Activated T-helper 1 cell treated with anti-CD3 and anti-CD28 coated beads, Interleukin-12 subunit alpha, Interleukin-12 subunit beta, Interleukin-2, Interleukin-4 antibody, amounts not matched to agents 30 ng/mL and 10 ng/mL and 1 ng/mL, durations not matched to agents 14 hours and 24 hours and 36 hours (primary cell): ENCODE results near the gene ACTRT2. TPM values are rescaled to one million over a fixed set of nuclear protein-coding genes. Genes with fewer than 3 reads are reported as not detected.

Experiments used
- DNase-seq: peaks from one replicate; pipeline ENCODE4 v3.0.0; 2021; ENCODE audit warnings: low spot score
- H3K27ac Mint-ChIP-seq: one replicate; pipeline ENCODE4 v1.8.0; 2021; ENCODE audit warnings: mild to moderate bottlenecking, mixed read lengths
- H3K27me3 Mint-ChIP-seq: one replicate; pipeline ENCODE4 v1.8.0; 2022; ENCODE audit warnings: mild to moderate bottlenecking, moderate library complexity, mixed read lengths; ENCODE audit not compliant: insufficient read depth
- H3K36me3 Mint-ChIP-seq: one replicate; pipeline ENCODE4 v1.8.0; 2021; ENCODE audit warnings: low read depth, mixed read lengths
- H3K4me1 Mint-ChIP-seq: one replicate; pipeline ENCODE4 v1.8.0; 2021; ENCODE audit warnings: low read depth, mixed read lengths
- H3K4me3 Mint-ChIP-seq: one replicate; pipeline ENCODE4 v1.8.0; 2021; ENCODE audit warnings: mild to moderate bottlenecking, moderate library complexity, mixed read lengths
- H3K9me3 Mint-ChIP-seq: one replicate; pipeline ENCODE4 v1.8.0; 2021; ENCODE audit warnings: mixed read lengths
- intact Hi-C: fragments of 100-400 bp; cut with micrococcal nuclease; formaldehyde crosslinking; loops from one replicate; pipeline ENCODE4 v1.15.1; 2024
- total RNA-seq: library from RNA; stranded (reverse); gene quantifications from 2 replicates; pipeline ENCODE4 v1.2.3, GENCODE V29; 2022

The ACTRT2 gene
- total RNA-seq, 1 donor from 2014 or later: not detected

DNA sequence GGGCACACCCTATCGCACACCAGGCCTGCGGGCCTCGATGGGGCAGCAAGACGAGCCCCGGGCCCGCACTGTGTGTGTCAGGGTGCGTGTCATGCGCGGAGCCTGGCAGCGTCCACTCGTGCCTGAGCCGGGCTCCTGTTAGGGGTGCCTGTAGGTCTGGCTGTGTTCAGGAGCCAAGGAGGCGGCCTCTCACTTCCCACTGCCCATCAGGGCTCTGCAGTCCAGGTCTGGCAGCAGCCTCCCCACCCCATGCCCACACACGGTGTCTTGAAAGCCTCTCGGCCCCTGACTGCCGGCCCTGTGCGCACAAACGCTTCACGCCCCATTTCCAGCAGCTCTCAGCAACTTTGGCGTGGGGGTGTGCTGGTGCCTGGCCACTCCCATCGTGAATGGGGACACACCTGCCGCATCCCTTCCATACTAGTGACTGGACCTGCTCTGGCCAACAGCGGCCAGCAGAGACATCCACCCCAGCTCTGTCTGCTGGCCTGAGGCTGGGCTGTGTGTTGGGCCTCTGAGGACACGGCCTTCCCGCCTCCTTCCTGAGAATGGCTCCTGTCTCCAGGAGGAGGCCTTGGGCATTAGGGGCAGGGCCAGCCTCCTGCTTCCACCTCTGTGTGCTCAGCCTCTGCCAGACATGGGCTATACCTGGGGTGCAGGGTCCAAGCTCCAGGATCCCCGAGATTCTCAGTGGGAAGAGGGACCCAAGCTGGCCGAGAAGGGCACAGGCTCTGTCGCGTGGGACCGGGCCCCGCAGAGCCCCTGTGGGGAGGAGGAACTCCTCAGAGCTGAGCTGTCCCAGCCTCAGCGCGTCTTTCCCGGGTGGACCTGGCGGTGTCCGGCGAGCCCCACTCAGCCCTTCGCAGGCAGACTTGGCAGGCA is 41.8 kb upstream of the ACTRT2 start:
- no peak for DNase-seq
- Mint-ChIP-seq H3K27ac (no peak overlapping the region), H3K4me1 (no peaks in the 10 kb centered on the region), H3K9me3 (no peaks in the 10 kb centered on the region), H3K36me3 (no peaks in the 10 kb centered on the region), H3K27me3 (no peaks in the 10 kb centered on the region), H3K4me3 (no peak overlapping the region)
- intact Hi-C loops: no loop called here

DNA sequence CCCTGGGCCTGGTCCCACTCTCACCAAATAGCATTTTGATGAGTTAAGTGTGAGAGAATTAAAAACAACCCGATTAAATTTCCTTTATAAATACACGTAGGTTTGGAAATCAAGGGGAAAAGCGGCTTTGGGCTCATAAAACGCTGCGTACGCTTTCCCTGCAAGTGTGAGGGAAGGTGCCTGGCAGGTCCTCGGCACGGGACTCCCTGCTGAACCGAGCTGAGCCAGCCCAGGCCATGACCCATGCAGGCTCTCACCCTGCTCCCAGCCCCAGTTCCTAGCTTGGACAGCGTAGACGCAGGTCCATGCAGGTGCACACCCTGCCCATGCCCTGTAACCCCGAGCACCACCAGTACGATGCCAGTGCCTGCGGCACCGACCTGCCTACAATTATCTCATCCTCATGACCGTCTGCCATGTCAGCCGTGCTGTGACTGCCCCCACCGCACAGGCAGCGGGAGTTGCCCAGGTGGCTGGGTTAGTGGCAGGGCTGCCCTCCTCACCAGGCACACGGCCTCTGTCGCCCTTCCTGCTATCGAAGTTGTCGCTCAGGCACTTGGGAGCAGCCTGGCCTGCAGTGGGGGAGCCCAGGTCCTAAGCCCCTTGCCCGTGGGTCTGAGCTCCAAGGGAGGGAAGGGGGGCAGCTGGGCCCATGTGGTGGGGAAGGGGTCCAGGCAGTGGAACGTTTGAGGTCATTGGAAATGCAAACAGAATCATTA is 41.0 kb upstream of the ACTRT2 start:
- Mint-ChIP-seq H3K4me3 (no peak overlapping the region), H3K4me1 (no peaks in the 10 kb centered on the region), H3K27ac (no peak overlapping the region), H3K27me3 (no peaks in the 10 kb centered on the region), H3K9me3 (no peaks in the 10 kb centered on the region), H3K36me3 (no peaks in the 10 kb centered on the region)
- intact Hi-C loops: no loop called here
- DNase-seq: no peak

DNA sequence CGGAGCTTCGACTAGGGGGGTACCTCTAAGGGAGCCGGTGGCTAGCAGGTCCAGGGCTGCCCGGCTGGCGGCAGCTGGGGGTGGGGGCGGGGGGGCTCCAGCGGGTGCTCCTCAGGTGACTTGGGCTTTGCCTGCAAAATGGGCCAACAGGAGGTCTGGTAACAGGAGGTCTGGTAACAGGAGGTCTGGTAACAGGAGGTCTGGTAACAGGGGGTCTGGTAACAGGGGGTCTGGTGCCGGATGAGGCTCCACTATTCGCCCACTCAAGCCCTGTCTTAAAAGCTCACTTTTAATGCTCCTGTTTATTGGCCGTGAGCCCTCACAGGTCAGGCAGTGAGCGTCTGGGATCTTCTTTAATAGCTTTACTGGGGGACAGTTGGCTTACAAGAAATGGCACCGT is 40.4 kb upstream of the ACTRT2 start:
- intact Hi-C loops: no loop called here
- Mint-ChIP-seq H3K27ac (no peak overlapping the region), H3K27me3 (no peaks in the 10 kb centered on the region), H3K4me1 (no peaks in the 10 kb centered on the region), H3K4me3 (no peak overlapping the region), H3K9me3 (no peaks in the 10 kb centered on the region), H3K36me3 (no peaks in the 10 kb centered on the region)
- no peak for DNase-seq

DNA sequence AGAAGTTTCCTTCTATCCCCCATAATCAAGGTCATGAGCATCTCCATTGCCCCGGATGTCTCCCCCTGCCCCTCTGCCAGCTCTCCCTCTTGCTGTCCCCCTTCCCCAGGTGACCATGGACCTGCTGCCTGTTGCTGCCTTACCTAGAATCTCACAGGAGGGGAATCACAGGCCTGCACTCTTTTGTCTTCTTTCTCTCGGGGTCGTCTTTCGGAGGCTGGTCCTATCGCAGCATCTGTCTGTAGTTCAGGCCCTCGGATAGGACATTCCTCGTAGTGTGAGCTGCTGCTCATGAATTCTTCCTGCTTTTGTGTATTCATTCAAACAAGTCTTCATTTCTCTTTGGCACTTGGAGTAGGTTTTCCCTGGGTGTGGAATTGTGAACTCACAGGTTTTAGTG is 39.9 kb upstream of the ACTRT2 start:
- no peaks in the 10 kb centered on the region for H3K36me3 Mint-ChIP-seq
- H3K9me3 Mint-ChIP-seq: no peaks in the 10 kb centered on the region
- intact Hi-C loops: no loop called here
- H3K27me3 Mint-ChIP-seq: no peaks in the 10 kb centered on the region
- no peak overlapping the region for H3K27ac Mint-ChIP-seq
- no peak overlapping the region for H3K4me3 Mint-ChIP-seq
- no peak for DNase-seq
- H3K4me1 Mint-ChIP-seq: no peaks in the 10 kb centered on the region

DNA sequence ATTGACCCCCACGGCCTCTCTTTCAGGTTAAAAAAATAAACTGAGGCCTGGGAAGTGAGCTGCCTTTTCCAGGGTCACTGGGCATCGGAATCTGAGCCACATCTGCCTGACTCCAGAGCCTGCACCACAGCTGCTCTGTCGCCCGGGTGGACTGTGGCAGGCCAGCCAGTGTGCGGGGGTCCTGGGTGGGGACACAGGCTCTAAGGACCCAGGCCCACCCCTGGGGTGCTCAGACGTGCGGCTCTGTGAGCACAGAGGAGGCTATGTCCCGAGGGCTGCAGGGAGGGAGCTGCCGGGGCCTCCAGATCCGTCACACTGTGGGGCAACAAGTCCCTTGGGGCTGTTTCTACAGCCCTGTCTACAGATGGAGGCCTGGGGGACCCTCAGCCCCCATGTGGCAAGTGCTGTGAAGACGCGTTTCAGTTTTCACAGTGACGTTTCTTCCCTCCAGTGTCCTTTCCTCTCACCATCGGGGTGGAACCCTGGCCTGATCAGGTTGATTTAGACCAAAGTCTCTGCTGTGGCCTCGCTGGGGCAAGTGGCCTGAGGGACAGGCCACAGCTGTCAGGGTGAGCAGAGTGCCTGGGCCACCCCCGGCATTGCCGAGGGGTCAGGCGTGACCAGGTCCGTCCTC is 39.2 kb upstream of the ACTRT2 start:
- H3K27me3 Mint-ChIP-seq: no peaks in the 10 kb centered on the region
- intact Hi-C loops: no loop called here
- H3K27ac Mint-ChIP-seq: no peak overlapping the region
- H3K36me3 Mint-ChIP-seq: no peaks in the 10 kb centered on the region
- no peaks in the 10 kb centered on the region for H3K9me3 Mint-ChIP-seq
- no peaks in the 10 kb centered on the region for H3K4me1 Mint-ChIP-seq
- no peak for DNase-seq
- no peak overlapping the region for H3K4me3 Mint-ChIP-seq

DNA sequence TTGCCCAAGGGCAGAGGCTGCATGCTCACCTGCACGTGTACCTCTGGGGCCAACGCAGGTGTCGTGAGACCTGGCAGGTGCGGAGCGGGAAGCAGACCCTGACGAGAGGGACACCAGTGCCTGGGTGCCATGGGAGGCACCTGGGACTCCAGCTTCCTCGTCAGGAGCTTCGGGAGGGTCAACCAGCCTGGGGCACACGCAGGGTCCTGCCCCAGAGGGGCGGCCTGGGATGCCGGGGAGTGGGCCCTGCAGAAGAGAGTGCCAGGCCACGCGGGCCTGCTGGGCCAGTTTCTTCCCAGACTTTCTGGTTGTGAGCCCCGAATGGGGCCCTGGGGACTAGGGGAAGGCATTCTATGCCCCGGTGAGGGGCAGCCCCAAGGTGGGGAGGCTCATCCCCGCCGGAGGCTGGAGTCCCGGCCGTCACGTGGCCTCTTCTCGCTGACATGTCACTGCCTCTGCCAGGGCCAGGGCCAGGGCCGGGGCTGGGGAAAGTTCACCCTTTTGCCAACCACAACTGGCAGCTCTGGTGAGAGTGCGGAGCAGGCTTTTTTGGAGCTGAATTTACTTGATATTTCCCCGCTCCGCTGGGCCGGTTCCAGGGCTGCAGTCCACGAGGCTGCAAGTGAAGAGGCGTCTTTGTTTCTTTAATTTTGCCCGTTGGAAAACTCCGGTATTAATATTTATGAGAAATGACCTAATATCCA is 38.5 kb upstream of the ACTRT2 start:
- DNase-seq: no peak
- Mint-ChIP-seq H3K27me3 (no peaks in the 10 kb centered on the region), H3K27ac (no peak overlapping the region), H3K36me3 (no peaks in the 10 kb centered on the region), H3K9me3 (no peaks in the 10 kb centered on the region), H3K4me3 (no peak overlapping the region), H3K4me1 (no peaks in the 10 kb centered on the region)
- intact Hi-C loops: no loop called here

DNA sequence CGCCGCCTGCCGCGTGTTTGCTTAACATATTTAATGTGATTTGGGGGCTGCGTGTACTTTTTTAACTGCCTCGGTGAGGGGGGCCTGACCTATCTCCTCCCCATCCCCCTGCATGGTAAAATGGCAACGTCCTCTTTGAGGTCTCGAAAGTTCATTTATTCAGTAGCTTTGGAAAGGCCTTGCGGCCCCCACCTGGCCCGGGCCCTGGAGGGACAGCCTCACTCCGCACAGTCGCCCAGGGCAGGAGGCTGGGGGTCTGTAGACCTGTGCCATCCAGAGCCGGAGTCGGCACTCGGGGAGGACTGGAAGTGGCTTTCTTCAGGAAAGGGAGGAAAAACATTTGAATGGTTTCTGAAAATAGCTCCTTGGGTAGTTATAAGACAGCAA is 38.0 kb upstream of the ACTRT2 start:
- Mint-ChIP-seq H3K9me3 (no peaks in the 10 kb centered on the region), H3K36me3 (no peaks in the 10 kb centered on the region), H3K4me1 (no peaks in the 10 kb centered on the region), H3K27me3 (no peaks in the 10 kb centered on the region), H3K27ac (no peak overlapping the region), H3K4me3 (no peak overlapping the region)
- no peak for DNase-seq
- intact Hi-C loops: no loop called here

DNA sequence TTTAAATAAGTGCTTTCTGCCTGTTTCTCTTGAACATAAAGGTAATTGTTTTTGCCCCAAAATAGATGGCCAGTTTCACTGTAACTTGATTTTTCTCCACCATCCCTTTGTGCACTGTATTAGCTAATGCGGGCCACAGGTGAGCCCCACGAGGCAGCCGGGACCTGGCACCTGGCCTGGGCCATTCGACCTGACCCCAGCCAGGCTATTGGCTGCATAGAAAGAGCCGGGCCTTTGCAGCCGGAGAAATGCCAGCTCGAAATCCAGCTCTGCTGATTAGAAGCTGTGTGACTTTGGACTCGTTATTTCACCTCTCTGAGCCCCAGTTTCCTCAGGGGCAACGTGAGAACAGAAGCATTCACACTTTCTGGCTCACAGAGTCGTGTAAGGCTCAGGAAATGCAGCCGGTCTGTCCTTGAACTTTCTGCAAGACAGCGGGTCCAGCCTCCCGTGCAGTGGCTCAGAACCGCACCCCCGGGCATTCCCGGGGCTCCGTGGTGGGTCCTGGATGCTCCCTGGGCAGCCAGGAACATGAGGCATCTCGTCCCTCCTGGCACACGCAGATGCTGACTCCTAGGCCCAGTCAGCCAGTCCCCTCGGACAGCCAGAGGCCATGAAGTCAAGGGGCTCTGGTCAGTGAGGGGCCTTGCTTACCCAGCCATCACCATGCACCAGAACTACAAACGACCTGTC is 37.4 kb upstream of the ACTRT2 start:
- no peaks in the 10 kb centered on the region for H3K36me3 Mint-ChIP-seq
- no peak for DNase-seq
- no peaks in the 10 kb centered on the region for H3K4me1 Mint-ChIP-seq
- intact Hi-C loops: no loop called here
- H3K27me3 Mint-ChIP-seq: no peaks in the 10 kb centered on the region
- H3K4me3 Mint-ChIP-seq: no peak overlapping the region
- H3K9me3 Mint-ChIP-seq: no peaks in the 10 kb centered on the region
- no peak overlapping the region for H3K27ac Mint-ChIP-seq

DNA sequence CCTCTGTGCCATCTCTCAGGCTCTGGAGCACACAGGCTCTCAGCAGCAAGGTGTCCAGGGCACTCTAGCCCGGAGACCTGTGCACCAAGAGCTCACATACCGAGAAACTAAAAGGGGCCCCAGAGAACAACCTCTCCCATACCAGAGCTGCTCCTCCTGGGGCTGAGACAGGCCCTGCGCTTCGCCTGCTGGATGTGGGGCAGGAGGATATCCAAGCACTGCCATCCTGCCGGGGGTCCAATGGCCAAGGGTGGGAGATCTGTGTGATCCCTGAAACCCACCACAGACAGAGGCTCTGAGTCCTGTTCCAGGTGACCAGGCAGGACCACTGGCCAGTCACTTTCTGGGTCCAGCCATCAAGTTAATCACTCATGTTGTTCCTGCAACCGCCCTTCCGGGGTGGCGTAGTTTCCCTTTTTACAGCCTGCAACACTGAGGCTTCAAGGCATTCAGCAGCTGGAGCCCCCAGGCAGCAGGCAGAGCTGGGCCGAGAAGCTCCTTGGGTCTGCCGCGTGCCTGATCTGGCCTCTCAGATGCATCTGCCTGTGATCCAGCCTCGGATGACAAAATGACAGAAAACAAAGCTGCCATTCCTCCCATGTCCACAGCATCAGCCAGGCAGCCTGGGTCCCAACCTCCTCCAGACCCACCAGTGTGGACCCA is 36.7 kb upstream of the ACTRT2 start:
- Mint-ChIP-seq H3K27ac (no peak overlapping the region), H3K4me3 (no peak overlapping the region), H3K9me3 (no peaks in the 10 kb centered on the region), H3K4me1 (no peaks in the 10 kb centered on the region), H3K27me3 (no peaks in the 10 kb centered on the region), H3K36me3 (no peaks in the 10 kb centered on the region)
- DNase-seq: no peak
- intact Hi-C loops: no loop called here

DNA sequence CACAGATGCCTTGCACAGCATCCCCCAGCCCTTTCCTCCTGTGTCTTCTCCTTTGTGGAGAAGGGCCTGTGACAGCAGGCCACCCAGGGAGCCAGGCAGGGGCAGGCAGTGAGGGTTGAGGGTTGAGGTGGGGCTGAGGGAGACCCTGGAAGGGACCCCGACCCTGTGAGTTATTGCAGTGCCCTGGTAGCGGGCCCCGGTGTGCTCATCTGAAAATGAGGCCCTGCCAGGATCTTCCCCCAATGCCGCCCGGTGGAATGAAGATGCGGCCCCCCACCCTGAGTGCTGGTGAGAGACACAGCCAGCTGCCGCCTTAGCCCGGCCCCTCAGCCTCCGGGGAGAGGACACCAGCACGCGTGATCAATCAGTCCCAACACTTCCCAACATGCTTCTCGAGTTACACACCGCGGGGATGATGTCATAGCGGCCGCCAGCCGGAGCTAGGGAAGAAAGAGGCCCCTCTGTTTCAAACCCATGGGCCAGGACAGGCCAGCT is 36.2 kb upstream of the ACTRT2 start:
- DNase-seq: no peak
- Mint-ChIP-seq H3K27me3 (no peaks in the 10 kb centered on the region), H3K27ac (no peak overlapping the region), H3K4me3 (no peak overlapping the region), H3K36me3 (no peaks in the 10 kb centered on the region), H3K9me3 (no peaks in the 10 kb centered on the region), H3K4me1 (no peaks in the 10 kb centered on the region)
- intact Hi-C loops: no loop called here

DNA sequence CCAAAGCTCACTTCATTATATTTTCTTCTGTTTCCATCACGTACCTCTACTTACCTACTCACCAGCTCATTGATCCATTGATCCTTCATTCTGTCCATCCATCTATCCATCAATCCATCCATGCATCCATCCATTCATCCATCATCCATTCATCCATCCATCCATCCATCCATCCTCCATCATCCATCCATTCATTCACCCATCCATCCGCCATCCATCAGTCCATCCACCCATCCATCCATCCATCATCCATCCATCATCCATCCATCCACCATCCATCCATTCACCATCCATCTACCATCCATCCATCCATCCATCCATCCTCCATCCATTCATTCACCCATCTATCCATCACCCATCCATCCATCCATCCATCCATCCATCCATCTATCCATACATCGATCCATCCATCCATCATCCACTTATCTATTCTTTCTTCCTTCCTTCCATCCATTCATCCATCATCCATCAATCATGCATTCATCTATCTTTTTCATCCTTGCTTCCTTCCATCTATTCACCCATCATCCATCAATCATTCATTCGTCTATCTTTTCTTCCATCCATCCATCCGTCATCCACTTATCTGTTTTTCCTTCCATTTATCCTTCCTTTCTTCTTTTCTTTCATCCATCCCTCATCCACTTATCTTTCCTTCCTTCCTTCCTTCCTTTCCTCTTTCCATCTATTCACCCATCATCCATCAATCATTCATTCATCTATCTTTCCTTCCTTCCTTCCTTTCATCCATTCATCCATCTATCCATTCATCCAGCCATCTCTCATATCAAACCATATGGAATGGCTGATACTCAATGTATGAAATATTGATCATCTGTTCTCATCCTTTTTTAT is 35.3 kb upstream of the ACTRT2 start:
- Mint-ChIP-seq H3K4me1 (no peaks in the 10 kb centered on the region), H3K27ac (no peak overlapping the region), H3K27me3 (no peaks in the 10 kb centered on the region), H3K36me3 (no peaks in the 10 kb centered on the region), H3K4me3 (no peak overlapping the region), H3K9me3 (no peaks in the 10 kb centered on the region)
- intact Hi-C loops: no loop called here
- no peak for DNase-seq
